Measurements from ENCODE around the gene CRABP2.

Gene CRABP2

GRCh38 chr1:156689953-156690674 is 15.3 kb downstream of the CRABP2 start:
- peak in 1 of 2 experiments; percentile 83 for DNase-seq (ENCODE audit: low read depth in 1 of 2, low spot score in 1 of 2)
- no peak for TF ChIP-seq JUND (IDR thresholded peaks at IDR 0.05; ENCODE audit: low read depth)
- in situ Hi-C loops (cut with HindIII; ENCODE audit: low pct_unique_long_range_greater_than_20kb, low sequenced_read_pairs), result no loop called here

GRCh38 chr1:156689035-156689952 is 16.1 kb downstream of the CRABP2 start:
- no peak for TF ChIP-seq JUND (IDR thresholded peaks at IDR 0.05; ENCODE audit: low read depth)
- in situ Hi-C loops (cut with HindIII; ENCODE audit: low pct_unique_long_range_greater_than_20kb, low sequenced_read_pairs), result no loop called here
- peak; percentile 73 to 95 for DNase-seq (ENCODE audit: low read depth in 1 of 2, low spot score in 1 of 2)

- TF ChIP-seq JUND (IDR thresholded peaks at IDR 0.05; ENCODE audit: low read depth), result no peak
- no peak for DNase-seq (ENCODE audit: low read depth in 1 of 2, low spot score in 1 of 2)
Observed at GRCh38 chr1:156684227-156684782, 21.1 kb downstream of the CRABP2 start.

GRCh38 chr1:156682166-156682890 is 23.1 kb downstream of the CRABP2 start:
- peak in 1 of 2 experiments; percentile 65 for DNase-seq (ENCODE audit: low read depth in 1 of 2, low spot score in 1 of 2)
- in situ Hi-C loops (cut with HindIII; ENCODE audit: low pct_unique_long_range_greater_than_20kb, low sequenced_read_pairs), result no loop called here
- TF ChIP-seq JUND (IDR thresholded peaks at IDR 0.05; ENCODE audit: low read depth), result no peak

More at GRCh38 chr1:156684227-156684782, 21.1 kb downstream of the CRABP2 start:
- in situ Hi-C loops (cut with HindIII; ENCODE audit: low pct_unique_long_range_greater_than_20kb, low sequenced_read_pairs), result no loop called here

GRCh38 chr1:156681196-156681960 is 24.0 kb downstream of the CRABP2 start:
- DNase-seq (ENCODE audit: low read depth in 1 of 2, low spot score in 1 of 2), result no peak
- TF ChIP-seq JUND (IDR thresholded peaks at IDR 0.05; ENCODE audit: low read depth), result no peak
- in situ Hi-C loops (cut with HindIII; ENCODE audit: low pct_unique_long_range_greater_than_20kb, low sequenced_read_pairs), result no loop called here

- in situ Hi-C loops (cut with HindIII; ENCODE audit: low pct_unique_long_range_greater_than_20kb, low sequenced_read_pairs), result no loop called here
- DNase-seq (ENCODE audit: low read depth in 1 of 2, low spot score in 1 of 2), result no peak
- no peak for TF ChIP-seq JUND (IDR thresholded peaks at IDR 0.05; ENCODE audit: low read depth)
Observed at GRCh38 chr1:156680056-156680455, 25.3 kb downstream of the CRABP2 start.

- no peak for TF ChIP-seq JUND (IDR thresholded peaks at IDR 0.05; ENCODE audit: low read depth)
Observed at GRCh38 chr1:156677616-156678596, 27.5 kb downstream of the CRABP2 start.

GRCh38 chr1:156676820-156677615 is 28.4 kb downstream of the CRABP2 start, which contains the start of gene NES:
NES (minus strand) TSS chr1:156677407; CDS start chr1:156677264, 143 bp downstream.
- DNase-seq (ENCODE audit: low read depth in 1 of 2, low spot score in 1 of 2), result peak; percentile 64 to 67
- no peak for TF ChIP-seq JUND (IDR thresholded peaks at IDR 0.05; ENCODE audit: low read depth)
- in situ Hi-C loops (cut with HindIII; ENCODE audit: low pct_unique_long_range_greater_than_20kb, low sequenced_read_pairs), result no loop called here

More at GRCh38 chr1:156677616-156678596, 27.5 kb downstream of the CRABP2 start:
- DNase-seq (ENCODE audit: low read depth in 1 of 2, low spot score in 1 of 2), result peak; percentile 83 to 91
- in situ Hi-C loops (cut with HindIII; ENCODE audit: low pct_unique_long_range_greater_than_20kb, low sequenced_read_pairs), result no loop called here

- TF ChIP-seq JUND (IDR thresholded peaks at IDR 0.05; ENCODE audit: low read depth), result no peak
- DNase-seq (ENCODE audit: low read depth in 1 of 2, low spot score in 1 of 2), result no peak
- in situ Hi-C loops (cut with HindIII; ENCODE audit: low pct_unique_long_range_greater_than_20kb, low sequenced_read_pairs), result no loop called here
Observed at GRCh38 chr1:156676114-156676819, 29.1 kb downstream of the CRABP2 start.

All from T47D (cell line).